Activated CD4-positive, alpha-beta T cell treated with anti-CD3 and anti-CD28 coated beads, Interleukin-2, amount 10 ng/mL, durations not matched to agents 7 days and 5 days (primary cell): Measurements from ENCODE around the gene ENKUR. TPM values are rescaled to one million over a fixed set of nuclear protein-coding genes. Genes with fewer than 3 reads are reported as not detected.

Experiments used
- CTCF ChIA-PET: fragments of 350-600 bp; sonication (Branson Sonifier 250); formaldehyde crosslinking; loops from one replicate; lab custom pipeline; 2021; ENCODE audit warnings: antibody characterized with exemption; lab: Charles Lee
- POLR2A ChIA-PET: fragments of 350-600 bp; sonication (Branson Sonifier 250); formaldehyde crosslinking; loops from one replicate; lab custom pipeline; 2021; ENCODE audit warnings: antibody characterized with exemption; lab: Charles Lee
- DNase-seq: peaks from one replicate; pipeline ENCODE4 v3.0.0-alpha.2; 2020
- H3K27ac Mint-ChIP-seq: one replicate; pipeline ENCODE4 v1.8.0; 2021; ENCODE audit warnings: mild to moderate bottlenecking, moderate library complexity, mixed read lengths
- H3K27me3 Mint-ChIP-seq: one replicate; pipeline ENCODE4 v1.8.0; 2021; ENCODE audit warnings: mixed read lengths
- H3K36me3 Mint-ChIP-seq: one replicate; pipeline ENCODE4 v1.8.0; 2021; ENCODE audit warnings: low read depth, mixed read lengths
- H3K4me1 Mint-ChIP-seq: one replicate; pipeline ENCODE4 v1.8.0; 2021; ENCODE audit warnings: mixed read lengths
- H3K4me3 Mint-ChIP-seq: one replicate; pipeline ENCODE4 v1.8.0; 2021; ENCODE audit warnings: mild to moderate bottlenecking, moderate library complexity, mixed read lengths
- H3K9me3 Mint-ChIP-seq: one replicate; pipeline ENCODE4 v1.8.0; 2021; ENCODE audit warnings: mixed read lengths
- total RNA-seq, 2 experiments: library from RNA; stranded (reverse); gene quantifications; one replicate each; pipeline ENCODE4 v1.2.3, GENCODE V29; 2021

The ENKUR gene
- not detected for total RNA-seq

- Mint-ChIP-seq H3K4me1 (peaks cover 20% of the 10 kb centered on the region), H3K9me3 (peaks cover 2% of the 10 kb centered on the region), H3K27ac (peak within 1 kb of the TSS; percentile 89), H3K4me3 (peak within 1 kb of the TSS; percentile 81), H3K36me3 (no peaks in the 10 kb centered on the region), H3K27me3 (peaks cover 2% of the 10 kb centered on the region)
- ChIA-PET CTCF (no interaction called here), POLR2A (no interaction called here)
- peak; percentile 95 for DNase-seq
Observed at GRCh38 chr10:25015828-25016375, at the start of gene ENKUR. Gene ENKUR (minus strand): TSS chr10:25016158. CDS start chr10:25015936, 222 bp downstream.

- H3K4me3 Mint-ChIP-seq, result no peak overlapping the region
- H3K27ac Mint-ChIP-seq, result peak overlapping the region; percentile 73
- no peaks in the 10 kb centered on the region for H3K27me3 Mint-ChIP-seq
- CTCF ChIA-PET, result interaction anchor here (1.0 kb wide), 1 partner anchor 25 kb away, joined by 3 read pairs; no protein-coding TSS in a partner anchor
- H3K9me3 Mint-ChIP-seq, result no peaks in the 10 kb centered on the region
- H3K4me1 Mint-ChIP-seq, result peaks cover 21% of the 10 kb centered on the region
- POLR2A ChIA-PET, result no interaction called here
- no peaks in the 10 kb centered on the region for H3K36me3 Mint-ChIP-seq
- DNase-seq, result no peak
Observed at GRCh38 chr10:25064401-25064800, 48.4 kb upstream of the ENKUR start.

GRCh38 chr10:25063644-25064043 is 47.7 kb upstream of the ENKUR start:
- no peaks in the 10 kb centered on the region for H3K9me3 Mint-ChIP-seq
- H3K27ac Mint-ChIP-seq, result no peak overlapping the region
- H3K4me3 Mint-ChIP-seq, result no peak overlapping the region
- DNase-seq, result no peak
- H3K4me1 Mint-ChIP-seq, result peaks cover 21% of the 10 kb centered on the region
- CTCF ChIA-PET, result no interaction called here
- H3K27me3 Mint-ChIP-seq, result no peaks in the 10 kb centered on the region
- POLR2A ChIA-PET, result no interaction called here
- H3K36me3 Mint-ChIP-seq, result no peaks in the 10 kb centered on the region

- H3K9me3 Mint-ChIP-seq, result no peaks in the 10 kb centered on the region
- no peak for DNase-seq
- H3K4me1 Mint-ChIP-seq, result peaks cover 21% of the 10 kb centered on the region
- no peak overlapping the region for H3K4me3 Mint-ChIP-seq
- no peaks in the 10 kb centered on the region for H3K36me3 Mint-ChIP-seq
- ChIA-PET POLR2A (no interaction called here), CTCF (no interaction called here)
- no peak overlapping the region for H3K27ac Mint-ChIP-seq
- no peaks in the 10 kb centered on the region for H3K27me3 Mint-ChIP-seq
Observed at GRCh38 chr10:25063157-25063556, 47.2 kb upstream of the ENKUR start.

GRCh38 chr10:25061711-25062449 is 45.9 kb upstream of the ENKUR start:
- no peak overlapping the region for H3K4me3 Mint-ChIP-seq
- POLR2A ChIA-PET, result no interaction called here

GRCh38 chr10:25061125-25061524 is 45.2 kb upstream of the ENKUR start:
- ChIA-PET CTCF (no interaction called here), POLR2A (no interaction called here)
- no peaks in the 10 kb centered on the region for H3K27me3 Mint-ChIP-seq
- DNase-seq, result no peak
- no peaks in the 10 kb centered on the region for H3K36me3 Mint-ChIP-seq
- no peak overlapping the region for H3K27ac Mint-ChIP-seq
- H3K9me3 Mint-ChIP-seq, result no peaks in the 10 kb centered on the region
- H3K4me3 Mint-ChIP-seq, result no peak overlapping the region
- H3K4me1 Mint-ChIP-seq, result peaks cover 21% of the 10 kb centered on the region

More at GRCh38 chr10:25061711-25062449, 45.9 kb upstream of the ENKUR start:
- no peak for DNase-seq
- Mint-ChIP-seq H3K27me3 (no peaks in the 10 kb centered on the region), H3K27ac (peak overlapping the region; percentile 68), H3K4me1 (peaks cover 21% of the 10 kb centered on the region), H3K9me3 (no peaks in the 10 kb centered on the region), H3K36me3 (no peaks in the 10 kb centered on the region)
- CTCF ChIA-PET, result interaction anchor here (0.5 to 0.6 kb wide), 2 partner anchors 26 to 254 kb away, joined by 3 to 4 read pairs; no protein-coding TSS in a partner anchor

- Mint-ChIP-seq H3K27me3 (no peaks in the 10 kb centered on the region), H3K9me3 (no peaks in the 10 kb centered on the region), H3K27ac (no peak overlapping the region), H3K4me3 (no peak overlapping the region), H3K36me3 (no peaks in the 10 kb centered on the region), H3K4me1 (peaks cover 17% of the 10 kb centered on the region)
- ChIA-PET CTCF (no interaction called here), POLR2A (no interaction called here)
- DNase-seq, result no peak
Observed at GRCh38 chr10:25059990-25060389, 44.0 kb upstream of the ENKUR start.

- Mint-ChIP-seq H3K27ac (no peak overlapping the region), H3K36me3 (no peaks in the 10 kb centered on the region), H3K4me1 (peaks cover 8% of the 10 kb centered on the region), H3K4me3 (no peak overlapping the region), H3K27me3 (no peaks in the 10 kb centered on the region), H3K9me3 (no peaks in the 10 kb centered on the region)
- ChIA-PET POLR2A (no interaction called here), CTCF (interaction anchor here (1.0 kb wide), 1 partner anchor 21 kb away, joined by 3 read pairs; no protein-coding TSS in a partner anchor)
- DNase-seq, result no peak
Observed at GRCh38 chr10:25057886-25058285, 41.9 kb upstream of the ENKUR start.

GRCh38 chr10:25056726-25057125 is 40.8 kb upstream of the ENKUR start:
- Mint-ChIP-seq H3K4me1 (no peaks in the 10 kb centered on the region), H3K36me3 (no peaks in the 10 kb centered on the region), H3K27ac (no peak overlapping the region), H3K27me3 (no peaks in the 10 kb centered on the region), H3K4me3 (no peak overlapping the region), H3K9me3 (no peaks in the 10 kb centered on the region)
- POLR2A ChIA-PET, result no interaction called here
- CTCF ChIA-PET, result no interaction called here
- DNase-seq, result no peak

GRCh38 chr10:25052012-25052411 is 36.1 kb upstream of the ENKUR start:
- H3K27me3 Mint-ChIP-seq, result peaks cover 21% of the 10 kb centered on the region
- no peak overlapping the region for H3K4me3 Mint-ChIP-seq
- H3K4me1 Mint-ChIP-seq, result no peaks in the 10 kb centered on the region
- no peak overlapping the region for H3K27ac Mint-ChIP-seq
- no peak for DNase-seq
- no peaks in the 10 kb centered on the region for H3K36me3 Mint-ChIP-seq
- ChIA-PET CTCF (no interaction called here), POLR2A (no interaction called here)
- no peaks in the 10 kb centered on the region for H3K9me3 Mint-ChIP-seq

- Mint-ChIP-seq H3K36me3 (no peaks in the 10 kb centered on the region), H3K4me3 (no peak overlapping the region), H3K27me3 (peaks cover 27% of the 10 kb centered on the region), H3K9me3 (no peaks in the 10 kb centered on the region), H3K4me1 (no peaks in the 10 kb centered on the region), H3K27ac (no peak overlapping the region)
- ChIA-PET POLR2A (no interaction called here), CTCF (no interaction called here)
- DNase-seq, result no peak
Observed at GRCh38 chr10:25050402-25050801, 34.4 kb upstream of the ENKUR start.

- CTCF ChIA-PET, result no interaction called here
- Mint-ChIP-seq H3K4me3 (no peak overlapping the region), H3K9me3 (no peaks in the 10 kb centered on the region), H3K27ac (no peak overlapping the region), H3K4me1 (no peaks in the 10 kb centered on the region), H3K27me3 (peaks cover 27% of the 10 kb centered on the region), H3K36me3 (no peaks in the 10 kb centered on the region)
- POLR2A ChIA-PET, result no interaction called here
- DNase-seq, result no peak
Observed at GRCh38 chr10:25049966-25050365, 34.0 kb upstream of the ENKUR start.

- Mint-ChIP-seq H3K4me3 (no peak overlapping the region), H3K9me3 (no peaks in the 10 kb centered on the region), H3K27ac (no peak overlapping the region), H3K27me3 (peaks cover 35% of the 10 kb centered on the region), H3K36me3 (no peaks in the 10 kb centered on the region), H3K4me1 (no peaks in the 10 kb centered on the region)
- ChIA-PET CTCF (no interaction called here), POLR2A (no interaction called here)
- no peak for DNase-seq
Observed at GRCh38 chr10:25048450-25048849, 32.5 kb upstream of the ENKUR start.
